GM12892 (cell line): ENCODE results near the gene PAX4. TPM values are rescaled to one million over a fixed set of nuclear protein-coding genes. Genes with fewer than 3 reads are reported as not detected.

ENCODE experiments used
- DNase-seq: peaks from one replicate; pipeline ENCODE4 v3.0.0; 2011; ENCODE audit not compliant: insufficient read length
- FAIRE-seq: peaks from 2 replicates; lab custom pipeline; 2011; peaks lifted over from hg19 to GRCh38; lab: Jason Lieb, UNC
- POLR2A ChIP-seq: IDR thresholded peaks from 2 replicates; pipeline ENCODE4 v1.6.1; 2011; ENCODE audit warnings: low read depth, low read length, control low read depth
- POLR2AphosphoS5 ChIP-seq: IDR thresholded peaks from 2 replicates; pipeline ENCODE4 v1.6.1; 2011; ENCODE audit warnings: low read depth, low read length, control low read depth
- TAF1 ChIP-seq: IDR thresholded peaks from 2 replicates; pipeline ENCODE4 v1.6.1; 2011; ENCODE audit warnings: low read depth, mild to moderate bottlenecking, control low read depth, low read length, borderline replicate concordance
- polyA plus RNA-seq: library from polyadenylated mRNA; unstranded; fragments of >200 nt; gene quantifications from one replicate; pipeline ENCODE4 v1.2.1, GENCODE V29; 2012; ENCODE audit warnings: missing spikeins, inconsistent platforms; ENCODE audit not compliant: missing spikeins

Gene PAX4
- not detected for polyA plus RNA-seq

GRCh38 chr7:127618042-127618441, at the start of gene PAX4:
Gene PAX4 (minus strand): TSS chr7:127618142. CDS start chr7:127615928, 2,214 bp downstream.
- TF ChIP-seq TAF1 (no peak), POLR2A (no peak), POLR2AphosphoS5 (no peak)
- FAIRE-seq (no peak), DNase-seq (no peak)

GRCh38 chr7:127667017-127667670, 49.2 kb upstream of the PAX4 start:
- no peak for DNase-seq
- FAIRE-seq = no peak
- TF ChIP-seq TAF1 (no peak), POLR2AphosphoS5 (no peak), POLR2A (no peak)

GRCh38 chr7:127666602-127667001, 48.7 kb upstream of the PAX4 start:
- DNase-seq (no peak), FAIRE-seq (no peak)
- TF ChIP-seq POLR2AphosphoS5 = no peak
- no peak for TF ChIP-seq POLR2A
- TF ChIP-seq TAF1 = no peak

DNA sequence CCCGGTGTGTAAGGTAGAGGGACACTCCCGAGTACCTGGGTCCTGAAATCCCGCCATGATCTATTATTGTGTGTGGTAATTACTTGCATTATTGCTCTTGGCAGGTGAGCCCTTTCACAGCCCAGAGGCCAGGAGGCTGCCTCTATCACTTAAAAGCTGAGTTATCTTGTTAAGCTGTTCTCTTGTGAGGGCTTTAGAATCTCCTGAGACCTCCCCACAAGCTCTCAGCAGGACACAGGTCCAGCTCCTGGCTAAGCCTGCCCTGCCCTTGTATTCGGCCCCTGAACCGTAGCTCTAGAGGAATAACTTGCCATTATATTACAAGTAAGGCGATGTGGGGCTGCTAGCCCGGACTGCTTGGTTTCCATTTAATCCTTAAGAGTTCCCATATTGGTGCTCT, 48.0 kb upstream of the PAX4 start:
- TF ChIP-seq POLR2A = no peak
- TF ChIP-seq POLR2AphosphoS5 = no peak
- TF ChIP-seq TAF1 = no peak
- no peak for DNase-seq

DNA sequence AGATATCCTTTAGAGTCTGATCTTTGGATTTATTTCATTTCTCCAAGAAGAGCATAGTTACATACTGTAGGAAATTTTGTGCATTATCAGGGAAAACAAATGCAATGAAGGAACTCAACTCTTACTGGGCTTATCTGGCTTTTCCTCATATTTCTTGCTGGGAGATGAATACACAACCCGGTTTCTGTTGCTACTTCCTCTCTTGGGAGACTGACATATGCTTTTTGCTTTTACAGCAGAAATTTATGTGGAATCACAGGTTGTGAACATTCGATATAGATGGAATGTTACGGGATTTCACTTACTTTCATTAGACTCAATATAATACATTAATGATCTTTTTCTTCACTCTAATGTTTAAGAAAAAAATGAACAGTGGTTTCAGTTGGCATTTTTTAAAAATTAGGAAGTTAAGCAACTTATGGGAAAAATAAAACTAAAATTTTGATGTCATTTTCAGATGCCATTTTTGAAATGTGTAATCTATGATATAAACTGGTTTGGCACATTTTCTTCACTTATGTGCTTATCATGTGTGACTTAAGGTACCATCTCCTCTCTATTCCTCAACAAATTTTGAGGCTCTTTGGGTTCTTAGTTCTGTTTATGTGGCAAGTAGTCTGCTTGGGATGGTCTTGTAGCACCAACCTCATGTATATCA, 41.2 kb upstream of the PAX4 start:
- TF ChIP-seq POLR2AphosphoS5 (no peak), POLR2A (no peak), TAF1 (no peak)
- DNase-seq = no peak
- peak; percentile 44 for FAIRE-seq

More for the DNA sequence above, 48.0 kb upstream of the PAX4 start:
- FAIRE-seq = no peak

DNA sequence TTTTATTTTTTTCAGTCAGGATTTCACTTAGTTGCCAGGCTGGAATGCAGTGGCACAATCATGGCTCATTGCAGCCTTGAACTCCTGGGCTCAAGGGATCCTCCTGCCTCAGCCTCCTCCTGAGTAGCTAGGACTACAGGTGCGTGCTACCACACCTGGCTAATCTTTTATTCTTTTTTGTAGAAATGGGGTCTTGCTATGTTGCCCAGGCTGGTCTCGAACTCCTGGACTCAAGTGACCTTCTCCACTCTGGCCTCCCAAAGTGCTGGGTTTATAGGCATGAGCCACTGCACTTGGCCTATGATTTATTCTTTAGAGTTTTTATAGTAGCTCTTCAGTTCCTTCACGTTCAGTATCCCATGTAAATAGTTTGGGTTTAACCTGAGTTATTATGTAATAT, 39.6 kb upstream of the PAX4 start:
- no peak for FAIRE-seq

DNA sequence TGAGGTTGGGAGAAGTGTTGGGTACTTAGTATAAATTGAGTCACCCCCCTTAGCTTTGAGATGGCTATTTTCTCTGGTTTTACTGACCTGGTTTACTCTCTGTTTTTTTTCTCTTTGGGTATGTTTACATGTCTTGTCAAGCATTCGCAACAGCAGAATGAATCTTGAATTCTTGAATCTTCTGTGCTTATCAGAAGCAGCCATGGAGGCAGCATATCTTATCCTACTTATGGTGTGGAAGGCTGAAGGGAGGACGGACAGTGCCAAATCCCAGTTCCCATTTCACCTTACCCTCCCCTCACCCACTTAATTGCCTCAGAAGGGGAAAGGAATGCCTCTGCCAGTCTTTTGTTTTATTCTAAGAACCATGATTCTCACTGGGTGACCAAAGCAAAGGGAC, 37.8 kb upstream of the PAX4 start:
- TF ChIP-seq TAF1 = no peak
- TF ChIP-seq POLR2AphosphoS5 = no peak
- TF ChIP-seq POLR2A = no peak
- DNase-seq (no peak), FAIRE-seq (no peak)

More for the DNA sequence above, 39.6 kb upstream of the PAX4 start:
- DNase-seq = no peak
- TF ChIP-seq POLR2AphosphoS5 = no peak
- no peak for TF ChIP-seq POLR2A
- no peak for TF ChIP-seq TAF1

DNA sequence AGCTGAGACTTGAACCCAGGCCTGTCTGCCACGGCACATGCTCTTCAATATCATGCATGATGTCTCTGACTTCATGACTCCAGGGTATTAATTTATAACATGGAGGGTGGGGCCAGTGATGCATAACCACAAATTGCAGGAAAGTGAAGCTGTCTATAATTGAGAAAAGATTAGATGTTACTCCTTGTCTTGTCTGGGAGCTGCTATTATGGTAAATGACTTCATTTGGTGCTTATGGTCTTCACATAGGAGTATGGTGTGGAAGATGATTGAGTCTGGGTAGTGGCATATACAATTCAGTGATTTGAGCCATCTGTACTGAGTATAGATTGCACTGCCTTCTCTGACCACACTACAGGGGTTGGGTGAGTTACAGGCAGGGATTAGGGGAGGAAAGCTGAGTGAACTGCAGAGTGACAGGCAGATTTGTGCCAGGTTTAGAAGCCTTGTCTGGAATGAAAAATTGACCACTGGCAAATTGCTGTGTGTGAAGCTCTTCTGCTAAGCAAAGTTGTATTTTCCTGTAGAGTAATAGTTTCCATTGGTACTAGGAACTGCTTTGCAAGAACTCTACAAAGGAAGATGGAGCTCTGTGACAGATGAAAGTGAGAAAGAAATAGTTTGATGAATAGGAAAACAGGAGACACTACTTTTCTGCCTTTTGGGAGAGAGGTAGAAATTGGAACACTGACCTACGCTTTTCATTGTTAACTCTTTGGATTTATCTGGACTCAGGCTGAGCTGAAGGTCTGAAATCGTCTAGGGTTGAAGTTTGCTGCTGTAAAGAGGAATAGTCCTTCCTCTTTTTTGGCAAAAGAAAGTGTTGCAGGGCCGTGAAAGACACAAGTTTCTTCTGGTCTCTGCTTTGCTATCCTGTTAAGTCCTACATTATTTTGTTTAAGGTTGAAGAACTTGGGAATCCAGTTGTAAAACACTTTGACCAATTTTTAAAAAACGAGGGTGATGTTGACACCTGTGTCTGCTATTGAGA, 36.8 kb upstream of the PAX4 start:
- no peak for TF ChIP-seq POLR2AphosphoS5
- no peak for TF ChIP-seq POLR2A
- TF ChIP-seq TAF1 = no peak
- FAIRE-seq (no peak), DNase-seq (no peak)

- FAIRE-seq = no peak
Measured at GRCh38 chr7:127653396-127653795, 35.5 kb upstream of the PAX4 start.

GRCh38 chr7:127652333-127653248, 34.6 kb upstream of the PAX4 start:
- DNase-seq (no peak), FAIRE-seq (peak; percentile 38)
- TF ChIP-seq TAF1 (no peak), POLR2AphosphoS5 (no peak), POLR2A (no peak)

More at GRCh38 chr7:127653396-127653795, 35.5 kb upstream of the PAX4 start:
- DNase-seq = no peak
- no peak for TF ChIP-seq POLR2A
